GM19468 (cell line): ENCODE results near the gene DDX18.
A peak's percentile ranks its signal among the peaks of the same experiment; 100 is the strongest.
"Not testable (repeated sequence)": the region's sequence is repeated elsewhere in the genome, so short reads cannot be mapped to it uniquely, and the experiment has no call there.

Experiments
- ATAC-seq: cut with Tn5 transposase; IDR thresholded peaks from one replicate; pipeline ENCODE4 v1.9.1; 2021; ENCODE audit warnings: mild to moderate bottlenecking, moderate library complexity, moderate number of reproducible peaks; ENCODE audit not compliant: unreplicated experiment; ENCODE audit errors: extremely low read depth

The DDX18 gene

DNA sequence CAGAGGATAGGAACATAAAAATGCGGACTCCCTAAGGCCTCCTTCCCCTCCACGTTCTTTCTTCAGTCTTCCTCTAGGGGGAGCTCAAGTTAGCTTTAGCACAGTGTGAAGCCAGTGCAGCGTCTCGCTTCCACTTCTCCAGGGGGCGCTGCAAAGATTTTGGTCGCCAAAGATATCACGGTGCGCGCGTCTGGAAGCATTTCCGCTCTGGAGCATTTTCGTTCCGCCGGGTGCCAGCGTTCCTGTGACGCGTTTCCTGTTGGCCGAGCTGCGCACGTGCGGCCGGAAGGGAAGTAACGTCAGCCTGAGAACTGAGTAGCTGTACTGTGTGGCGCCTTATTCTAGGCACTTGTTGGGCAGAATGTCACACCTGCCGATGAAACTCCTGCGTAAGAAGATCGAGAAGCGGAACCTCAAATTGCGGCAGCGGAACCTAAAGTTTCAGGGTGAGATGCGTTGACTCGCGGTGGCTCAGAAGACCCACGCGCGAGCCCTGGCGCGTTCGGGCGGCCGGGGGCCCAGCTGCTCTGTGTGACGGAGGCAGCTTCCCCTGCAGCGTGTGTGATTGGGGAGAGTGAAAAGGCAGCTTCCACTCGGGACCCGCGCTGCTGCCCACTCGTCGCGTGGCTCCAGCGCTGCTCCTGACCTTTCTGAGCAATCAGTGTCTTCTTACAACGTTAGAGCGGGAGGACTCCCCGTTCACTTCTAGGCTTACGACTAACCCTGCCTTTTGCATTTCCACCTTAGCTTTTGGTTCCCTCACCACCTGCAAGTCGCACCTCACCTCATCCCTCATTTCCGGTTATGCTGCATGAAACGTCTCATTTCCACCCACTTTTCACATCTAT, at the start of gene DDX18:
Gene DDX18 (plus strand): TSS at position 275 of the 848 bp plus-strand sequence. CDS start 87 bp downstream, at position 362.
- ATAC-seq: peak; percentile 92

DNA sequence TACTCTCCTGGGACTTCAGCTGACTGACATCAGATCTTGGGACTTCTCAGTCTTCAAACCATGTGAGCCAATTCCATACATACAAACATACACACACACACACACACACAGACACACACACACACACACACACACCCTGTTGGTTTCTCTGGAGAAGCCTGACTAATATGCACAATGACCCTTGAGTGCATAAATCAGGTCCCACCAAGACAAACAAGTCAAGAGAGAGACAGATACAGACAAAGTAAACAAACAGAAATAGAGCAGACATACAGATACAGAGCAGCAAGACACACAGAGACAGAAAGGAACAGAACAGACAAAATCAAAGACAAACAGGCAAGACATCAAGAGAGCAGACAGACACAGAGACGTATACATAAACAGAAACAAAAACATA, 43.8 kb upstream of the DDX18 start:
- ATAC-seq: no peak

DNA sequence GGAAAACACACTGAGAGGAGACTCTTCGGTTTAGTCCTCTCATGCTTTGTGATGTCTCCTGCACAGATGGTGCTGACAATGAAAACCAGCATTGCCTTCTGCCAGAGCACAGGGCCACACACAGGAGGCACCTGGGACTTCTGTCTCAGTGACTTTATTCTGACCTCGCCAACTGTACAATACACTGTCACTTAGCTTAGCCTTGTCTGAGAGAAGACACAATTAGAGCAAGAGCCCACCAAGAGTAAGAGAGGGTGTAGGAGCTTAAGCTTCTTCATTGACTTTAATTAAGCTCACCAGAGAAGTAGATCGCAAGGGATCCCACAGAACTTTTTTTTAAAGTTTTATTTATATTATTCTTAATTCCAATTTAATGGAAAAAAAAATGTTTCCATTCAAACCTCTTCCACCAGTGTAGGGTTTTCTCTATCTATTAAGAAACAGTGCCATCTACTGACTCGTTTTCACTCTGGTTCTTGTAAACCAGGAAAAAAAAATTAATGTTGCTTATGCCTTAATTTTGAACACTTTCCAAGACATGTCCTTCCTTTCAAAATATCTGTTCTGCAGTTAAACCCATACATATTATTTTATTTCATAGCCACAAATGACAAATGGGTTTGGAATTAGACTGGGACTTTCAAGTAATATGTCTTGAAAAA, 42.4 kb upstream of the DDX18 start:
- ATAC-seq: no peak

DNA sequence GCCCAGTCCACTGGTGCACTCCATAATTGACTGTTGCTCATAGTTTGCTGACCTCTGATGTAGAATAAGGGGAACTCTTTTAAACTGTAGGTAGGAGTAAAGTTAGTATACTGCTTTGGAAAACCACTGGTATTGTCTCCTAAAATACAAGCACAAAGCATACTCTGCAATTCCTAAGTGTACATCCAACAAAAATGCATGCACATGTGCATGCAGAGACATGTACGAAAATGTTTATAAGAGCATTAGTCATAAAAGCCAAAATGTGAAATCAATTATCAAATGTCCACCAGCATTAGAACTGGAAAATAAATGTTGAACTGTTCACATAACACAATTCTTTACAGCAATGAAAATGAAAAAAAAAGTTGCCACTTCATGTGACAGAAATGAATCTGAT, 39.8 kb upstream of the DDX18 start:
- no peak for ATAC-seq

DNA sequence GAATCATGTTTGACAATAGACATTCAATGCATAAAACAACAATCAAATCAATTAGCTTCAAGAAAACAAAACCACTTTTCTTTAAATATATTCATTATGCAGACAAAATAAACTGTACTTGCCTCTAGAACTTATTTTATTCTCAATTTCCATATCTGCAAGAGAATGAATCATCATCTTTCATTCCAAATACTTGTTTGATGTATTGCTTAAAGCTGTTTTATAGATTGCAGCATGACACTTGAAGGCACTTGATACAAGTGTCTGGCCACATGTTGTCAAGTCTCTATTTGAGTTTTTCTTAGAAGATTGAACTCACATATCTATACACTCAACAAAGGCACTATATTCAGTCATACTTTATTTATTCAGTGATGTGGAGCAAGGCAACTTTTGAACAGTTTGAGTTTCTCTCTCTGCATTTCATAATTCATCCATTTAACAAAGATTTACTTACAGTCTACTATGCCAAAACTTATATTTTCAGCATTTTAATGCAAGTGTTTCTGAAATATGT, 38.7 kb upstream of the DDX18 start:
- ATAC-seq: no peak

DNA sequence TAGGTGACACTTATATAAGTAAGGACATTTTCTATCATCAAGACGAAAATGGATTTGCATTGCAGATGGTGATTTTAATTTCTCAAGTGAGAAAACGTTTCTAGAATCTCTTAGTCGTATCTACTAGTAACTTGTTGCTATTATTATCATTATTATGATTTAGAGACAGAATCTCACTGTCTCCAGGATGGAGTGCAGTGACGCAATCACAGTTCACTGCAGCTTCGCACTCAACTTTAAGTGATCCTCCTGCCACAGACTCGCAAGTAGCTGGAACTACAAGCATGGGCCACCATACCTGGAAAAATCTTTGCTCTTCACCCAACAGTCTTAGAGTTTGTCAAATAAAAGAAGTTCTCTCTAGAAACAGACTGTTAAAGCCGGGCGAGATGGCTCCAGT, 37.6 kb upstream of the DDX18 start:
- no peak for ATAC-seq

DNA sequence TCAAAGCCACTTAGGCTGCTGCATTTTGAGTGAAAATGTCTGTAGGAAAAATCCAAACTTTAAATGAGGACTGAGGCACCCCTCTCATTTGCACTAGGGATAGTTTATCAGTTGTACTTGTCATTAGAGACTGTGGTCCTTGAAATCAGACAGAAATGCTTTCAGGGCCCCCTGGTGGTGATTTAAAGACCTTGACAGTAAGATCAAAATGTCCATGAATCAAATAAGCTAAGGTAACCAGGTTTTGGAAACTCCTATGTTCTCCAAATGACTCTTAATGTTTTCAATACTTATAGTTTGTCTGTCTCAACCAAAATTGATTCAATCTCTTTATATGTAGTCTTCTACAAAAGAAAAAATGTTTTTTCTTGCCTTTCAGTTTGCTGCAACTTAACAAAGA, 28.8 kb upstream of the DDX18 start:
- ATAC-seq: no peak

DNA sequence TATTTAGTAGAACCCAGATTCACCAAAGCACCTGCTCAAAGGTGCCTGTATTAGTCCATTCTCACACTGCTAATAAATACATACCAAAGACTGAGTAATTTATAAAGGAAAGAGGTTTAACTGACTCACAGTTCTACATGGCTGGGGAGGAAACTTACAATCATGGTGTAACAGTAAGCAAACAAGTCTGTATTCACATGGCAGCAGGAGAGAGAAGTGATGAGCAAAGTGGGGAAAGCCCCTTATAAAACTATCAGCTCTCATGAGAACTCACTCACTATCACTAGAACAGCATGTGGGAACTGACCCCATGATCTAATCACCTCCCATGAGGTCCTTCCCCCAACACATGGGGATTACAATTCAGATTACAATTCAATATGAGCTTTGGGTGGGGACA, 28.0 kb upstream of the DDX18 start:
- ATAC-seq: no peak

DNA sequence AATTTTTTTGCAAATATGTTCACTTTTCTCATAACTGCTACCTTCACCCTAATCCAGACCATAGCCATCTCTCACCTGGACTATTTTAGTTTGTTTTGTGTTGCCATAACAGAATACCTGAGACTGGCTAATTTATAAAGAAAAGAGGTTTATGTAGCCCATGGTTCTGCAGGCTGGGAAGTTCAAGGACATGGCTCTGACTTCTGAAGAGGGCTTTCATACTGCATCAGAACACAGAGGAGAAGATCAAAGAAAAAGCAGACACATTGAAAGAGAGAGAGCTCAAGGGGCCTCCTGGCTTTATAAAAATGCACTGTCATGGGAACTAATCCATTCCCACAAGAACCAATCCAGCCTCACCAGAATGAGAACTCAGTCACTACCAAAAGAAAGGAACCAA, 25.0 kb upstream of the DDX18 start:
- ATAC-seq: no peak

DNA sequence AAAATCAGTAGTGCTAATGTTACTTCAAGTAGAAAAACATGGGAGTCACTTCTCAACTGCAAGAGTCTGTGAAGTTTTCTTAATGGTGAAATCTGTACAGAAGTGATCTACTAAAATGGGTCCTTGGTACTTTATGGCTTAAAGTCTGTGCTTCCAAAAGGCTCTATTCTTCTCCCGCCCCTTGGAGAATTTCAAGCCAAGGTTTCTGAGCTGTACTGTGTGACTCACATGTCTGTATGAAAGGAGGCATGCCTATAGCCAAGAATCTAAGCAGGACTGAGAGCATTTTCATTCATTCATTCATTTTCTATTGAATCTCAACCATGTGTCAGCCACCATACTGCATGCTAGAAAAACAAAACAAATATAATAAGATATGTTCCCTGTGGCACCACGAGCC, 19.8 kb upstream of the DDX18 start:
- ATAC-seq: no peak

DNA sequence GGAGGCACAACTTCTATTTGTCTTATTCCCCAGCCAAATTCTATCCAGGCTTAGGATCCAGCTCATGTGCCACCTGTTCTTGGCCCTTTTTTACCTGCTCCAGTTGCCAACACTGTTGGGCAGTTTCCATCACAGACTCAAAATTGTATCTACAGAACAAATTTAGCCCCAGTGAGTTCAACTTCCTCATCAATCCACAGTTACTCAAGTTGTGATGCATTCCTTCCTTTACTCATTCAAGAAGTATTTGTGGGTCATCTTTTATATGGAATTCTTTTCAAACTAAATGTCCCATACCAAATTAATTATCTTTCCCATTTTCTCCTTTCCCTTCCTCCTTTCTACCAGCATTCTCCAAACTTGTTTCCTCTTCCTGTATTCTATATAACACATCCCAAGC, 12.7 kb upstream of the DDX18 start:
- ATAC-seq: no peak

DNA sequence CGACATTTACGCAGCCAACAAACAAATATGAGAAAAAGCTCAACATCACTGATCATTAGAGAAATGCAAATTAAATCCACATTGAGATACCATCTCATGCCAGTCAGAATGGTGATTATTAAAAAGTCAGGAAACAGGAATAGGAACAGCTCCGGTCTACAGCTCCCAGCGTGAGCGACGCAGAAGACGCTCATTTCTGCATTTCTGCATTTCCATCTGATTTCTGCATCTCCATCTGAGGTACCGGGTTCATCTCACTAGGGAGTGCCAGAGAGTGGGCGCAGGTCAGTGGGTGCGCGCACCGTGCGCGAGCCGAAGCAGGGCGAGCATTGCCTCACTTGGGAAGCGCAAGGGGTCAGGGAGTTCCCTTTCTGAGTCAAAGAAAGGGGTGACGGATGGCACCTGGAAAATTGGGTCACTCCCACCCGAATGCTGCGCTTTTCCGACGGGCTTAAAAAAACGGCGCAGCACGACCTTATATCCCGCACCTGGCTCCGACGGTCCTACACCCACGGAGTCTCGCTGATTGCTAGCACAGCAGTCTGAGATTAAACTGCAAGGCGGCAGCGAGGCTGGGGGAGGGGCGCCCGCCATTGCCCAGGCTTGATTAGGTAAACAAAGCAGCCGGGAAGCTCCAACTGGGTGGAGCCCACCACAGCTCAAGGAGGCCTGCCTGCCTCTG, 10.7 kb upstream of the DDX18 start:
- ATAC-seq: peak; percentile 46

DNA sequence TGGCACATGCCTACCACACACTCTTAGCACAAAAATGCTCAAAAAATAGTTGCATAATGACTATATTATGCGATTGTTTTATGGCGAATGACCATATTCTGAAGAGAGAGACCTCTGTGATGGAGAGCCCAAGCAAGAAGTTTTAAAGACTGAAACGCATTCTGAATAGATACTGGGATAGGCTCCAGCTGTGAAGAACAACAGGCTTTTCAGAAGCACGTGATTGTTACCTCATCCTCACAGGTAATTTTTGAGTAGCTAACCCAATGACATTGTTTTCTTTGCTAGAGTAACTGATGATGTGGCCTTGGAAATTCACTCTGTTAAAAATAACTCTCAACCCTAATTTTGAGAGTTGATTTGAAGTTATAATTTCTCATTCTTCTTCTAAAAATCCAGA, 2.0 kb upstream of the DDX18 start:
- no peak for ATAC-seq

DNA sequence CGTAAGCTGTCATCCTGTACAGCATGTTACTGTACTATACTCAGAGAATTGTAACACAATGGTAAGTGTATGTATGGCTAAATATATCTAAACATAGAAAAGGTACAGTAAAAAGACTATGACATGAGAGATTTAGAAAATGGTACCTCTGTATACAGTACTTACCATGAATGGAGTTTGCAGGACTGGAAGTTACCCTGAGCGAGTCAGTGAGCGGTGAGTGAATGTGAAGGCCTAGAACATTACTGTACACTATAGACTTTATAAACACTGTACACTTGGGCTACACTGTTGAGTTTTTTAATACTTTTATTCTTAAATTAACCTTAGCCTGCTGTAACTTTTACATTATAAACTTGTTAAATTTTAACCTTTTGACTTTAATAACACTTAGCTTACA, 1.5 kb downstream of the DDX18 start:
- no peak for ATAC-seq

DNA sequence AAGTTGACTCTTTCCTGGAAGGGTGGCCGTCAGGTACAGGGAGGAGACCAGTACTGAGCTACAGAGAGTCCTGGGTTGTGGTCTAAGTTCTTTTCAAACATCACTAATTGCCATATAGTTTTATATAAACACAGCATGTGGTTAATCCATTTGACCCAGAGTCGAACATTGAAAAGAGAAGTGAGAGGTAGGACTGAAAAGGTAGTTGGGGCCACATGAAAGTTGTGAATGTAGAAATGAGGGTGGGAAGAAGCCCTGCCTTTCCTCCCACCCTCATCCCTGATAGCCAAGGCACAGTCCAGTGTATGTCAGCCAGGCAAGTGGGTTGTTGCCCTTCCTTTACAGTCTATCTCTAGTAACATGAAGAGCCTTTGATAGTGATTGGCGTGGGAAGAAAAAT, 4.4 kb downstream of the DDX18 start:
- no peak for ATAC-seq

DNA sequence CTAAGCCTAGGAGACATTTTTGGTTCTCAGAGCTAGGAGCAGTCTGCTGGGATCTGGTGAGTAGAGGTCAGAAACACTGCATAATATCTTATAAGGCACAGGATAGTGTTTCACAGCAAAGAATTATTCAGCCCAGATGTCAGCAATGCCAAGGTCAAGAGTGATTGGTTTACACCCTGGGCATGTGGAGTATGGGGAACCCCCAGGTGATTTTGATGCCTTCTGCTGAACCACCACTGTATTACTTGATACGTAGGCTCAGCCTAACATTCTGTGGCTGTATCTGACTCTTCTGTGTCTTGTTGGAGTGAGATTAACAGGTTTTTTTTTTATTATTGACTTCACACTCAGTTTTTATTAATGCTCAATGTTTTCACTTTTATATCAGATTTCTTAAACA, 6.0 kb downstream of the DDX18 start:
- ATAC-seq: no peak

DNA sequence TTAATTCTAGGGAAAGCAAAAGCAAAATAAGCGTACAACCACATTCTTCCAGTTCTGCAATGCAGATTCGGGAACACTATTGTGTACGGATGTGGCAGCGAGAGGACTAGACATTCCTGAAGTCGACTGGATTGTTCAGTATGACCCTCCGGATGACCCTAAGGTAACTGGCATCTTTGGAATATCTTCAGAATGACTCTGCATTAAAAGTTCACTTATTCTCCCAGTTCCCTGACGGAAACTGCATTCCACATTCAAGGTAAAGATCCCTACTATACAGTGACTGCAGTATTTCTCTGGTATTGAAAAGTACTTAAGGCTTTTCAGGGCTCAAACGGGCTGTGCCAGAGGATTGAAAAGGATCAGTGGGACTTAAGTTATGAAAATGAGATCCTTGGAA, 10.9 kb downstream of the DDX18 start:
- no peak for ATAC-seq

DNA sequence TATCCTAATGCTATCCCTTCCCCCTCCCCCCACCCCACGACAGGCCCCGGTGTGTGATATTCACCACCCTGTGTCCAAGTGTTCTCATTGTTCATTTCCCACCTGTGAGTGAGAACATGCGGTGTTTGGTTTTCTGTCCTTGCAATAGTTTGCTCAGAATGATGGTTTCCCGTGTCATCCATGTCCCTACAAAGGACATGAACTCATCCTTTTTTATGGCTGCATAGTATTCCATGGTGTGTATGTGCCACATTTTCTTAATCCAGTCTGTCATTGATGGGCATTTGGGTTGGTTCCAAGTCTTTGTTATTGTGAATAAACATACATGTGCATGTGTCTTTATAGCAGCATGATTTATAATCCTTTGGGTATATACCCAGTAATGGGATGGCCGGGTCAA, 13.0 kb downstream of the DDX18 start:
- ATAC-seq: not testable (repeated sequence)

DNA sequence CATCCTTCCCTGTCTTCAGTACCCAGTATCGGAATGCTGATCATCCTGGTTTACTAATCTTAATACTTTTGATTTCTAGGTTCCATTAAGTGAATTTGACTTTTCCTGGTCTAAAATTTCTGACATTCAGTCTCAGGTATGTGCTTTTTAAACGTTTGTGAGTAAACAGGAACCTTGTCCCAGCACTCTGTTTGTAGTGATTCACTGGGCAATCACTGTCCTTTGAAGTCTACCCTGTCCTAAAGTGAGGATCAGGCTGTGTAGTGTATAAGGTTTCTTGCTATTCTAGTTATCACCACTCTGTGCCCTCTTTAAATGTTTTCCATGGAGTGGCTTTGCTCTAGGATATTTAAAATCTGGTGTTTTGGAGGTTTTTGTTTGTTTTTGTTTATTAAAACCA, 14.4 kb downstream of the DDX18 start:
- no peak for ATAC-seq

DNA sequence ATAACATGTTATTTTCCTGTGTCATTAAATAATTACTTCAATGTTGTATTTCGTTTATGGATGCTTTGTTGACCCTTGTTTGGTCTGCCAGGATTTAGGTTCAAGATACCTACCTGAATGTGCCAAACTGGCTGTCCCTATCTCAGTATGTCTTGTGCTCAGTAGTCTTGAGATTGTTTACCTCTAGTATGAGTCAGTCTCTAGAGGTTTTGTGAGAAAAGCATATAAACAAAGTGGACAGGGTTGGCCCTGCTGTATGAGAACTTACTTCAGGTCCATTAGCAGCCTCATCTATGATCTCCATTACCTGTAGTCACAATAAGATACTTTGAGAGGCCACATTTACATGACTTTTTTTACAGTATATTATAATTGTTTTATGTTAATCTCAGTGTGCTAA, 17.8 kb downstream of the DDX18 start:
- ATAC-seq: no peak
